Fibroblast of lung (primary cell): Measurements from ENCODE around the gene ANKRD18B. TPM values are rescaled to one million over a fixed set of nuclear protein-coding genes. Genes with fewer than 3 reads are reported as not detected.
A peak's percentile ranks its signal among the peaks of the same experiment; 100 is the strongest.
"Not testable (repeated sequence)": the region's sequence is repeated elsewhere in the genome, so short reads cannot be mapped to it uniquely, and the experiment has no call there.

ENCODE experiments used
- DNase-seq, 2 donors: peaks; one replicate each; pipeline versions ENCODE4 v3.0.0 to v3.0.0-alpha.2; 2010; ENCODE audit warnings: low read depth in 2 of 2
- H2AFZ ChIP-seq: 2 replicates; pipeline ENCODE4 v1.5.1; 2012; ENCODE audit warnings: low read length, control low read depth, inconsistent platforms
- H3K27ac ChIP-seq: 2 replicates; pipeline ENCODE4 v1.5.1; 2011; ENCODE audit warnings: low read length, control low read depth; ENCODE audit not compliant: insufficient read depth
- H3K27me3 ChIP-seq: 2 replicates; pipeline ENCODE4 v1.5.1; 2011; ENCODE audit warnings: mild to moderate bottlenecking, low read length; ENCODE audit not compliant: control insufficient read depth, insufficient read depth
- H3K36me3 ChIP-seq: 2 replicates; pipeline ENCODE4 v1.5.1; 2011; ENCODE audit warnings: low read length; ENCODE audit not compliant: control insufficient read depth, insufficient read depth
- H3K4me1 ChIP-seq: 2 replicates; pipeline ENCODE4 v1.5.1; 2011; ENCODE audit warnings: low read length; ENCODE audit not compliant: control insufficient read depth, insufficient read depth; ENCODE audit errors: extremely low read depth
- H3K4me2 ChIP-seq: 2 replicates; pipeline ENCODE4 v1.5.1; 2011; ENCODE audit warnings: low read length, control low read depth; ENCODE audit not compliant: insufficient read depth; ENCODE audit errors: extremely low read depth
- H3K4me3 ChIP-seq, 4 experiments: fragments of 200-600 bp in 1 of 4; sonication (generic) in 1 of 4; replicated peaks in 1 of 4; 2 replicates each; pipeline ENCODE4 v1.5.1; 2011 to 2016; ENCODE audit warnings: low read length in 4 of 4, low read depth in 3 of 4, mild to moderate bottlenecking in 3 of 4, control low read depth in 2 of 4, inconsistent platforms in 1 of 4, mixed read lengths in 1 of 4; ENCODE audit not compliant: insufficient read depth in 1 of 4; ENCODE audit errors: control extremely low read depth in 1 of 4
- H3K79me2 ChIP-seq: 2 replicates; pipeline ENCODE4 v1.5.1; 2012; ENCODE audit warnings: mild to moderate bottlenecking, low read length, inconsistent platforms; ENCODE audit not compliant: control insufficient read depth, insufficient read depth
- H3K9ac ChIP-seq: 2 replicates; pipeline ENCODE4 v1.5.1; 2011; ENCODE audit warnings: mild to moderate bottlenecking, low read length, control low read depth; ENCODE audit not compliant: insufficient read depth
- H3K9me3 ChIP-seq: 2 replicates; pipeline ENCODE4 v1.5.1; 2012; ENCODE audit warnings: low read depth, low read length; ENCODE audit not compliant: control insufficient read depth, insufficient read depth
- H4K20me1 ChIP-seq: 2 replicates; pipeline ENCODE4 v1.5.1; 2011; ENCODE audit warnings: low read length; ENCODE audit not compliant: control insufficient read depth, insufficient read depth; ENCODE audit errors: extremely low read depth
- polyA plus RNA-seq, 2 donors: library from polyadenylated mRNA; depleted of rRNA in 1 of 2; stranded (reverse) in 1 of 2; unstranded in 1 of 2; fragments of >200 nt; gene quantifications; 2 replicates each; pipeline ENCODE4 v1.2.1, GENCODE V29; 2011 to 2012; ENCODE audit warnings: missing spikeins in 1 of 2
- total RNA-seq: library from RNA; depleted of rRNA; stranded (reverse); fragments of >200 nt; gene quantifications from 2 replicates; pipeline ENCODE4 v1.2.1, GENCODE V29; 2014

The ANKRD18B gene
- total and polyA plus RNA-seq, 2 donors (not counting 1 experiment from before 2014, with no cell fraction given), result 0.17 to 0.82 TPM

GRCh38 chr9:33545715-33546114 lies 21.7 kb downstream of the ANKRD18B start:
- H3K4me2 ChIP-seq, H3K4me1 ChIP-seq: not testable (repeated sequence)

GRCh38 chr9:33548816-33549215 lies 24.8 kb downstream of the ANKRD18B start:
- not testable (repeated sequence) for H3K36me3 ChIP-seq, H3K27me3 ChIP-seq, H3K27ac ChIP-seq, H3K4me3 ChIP-seq, H3K79me2 ChIP-seq, H3K4me1 ChIP-seq, H3K9me3 ChIP-seq, H2AFZ ChIP-seq, H4K20me1 ChIP-seq, H3K4me2 ChIP-seq, H3K9ac ChIP-seq
- DNase-seq, result peak in 1 of 2 donors; percentile 6

More at GRCh38 chr9:33545715-33546114, 21.7 kb downstream of the ANKRD18B start:
- not testable (repeated sequence) for H3K79me2 ChIP-seq, H3K27me3 ChIP-seq, DNase-seq, H3K27ac ChIP-seq, H4K20me1 ChIP-seq, H3K9ac ChIP-seq, H2AFZ ChIP-seq, H3K36me3 ChIP-seq, H3K4me3 ChIP-seq, H3K9me3 ChIP-seq

GRCh38 chr9:33549418-33549817 lies 25.4 kb downstream of the ANKRD18B start:
- H3K36me3 ChIP-seq, H3K4me3 ChIP-seq, H2AFZ ChIP-seq, H3K27me3 ChIP-seq, H3K4me1 ChIP-seq, H3K27ac ChIP-seq, H3K9ac ChIP-seq, H3K9me3 ChIP-seq, H4K20me1 ChIP-seq, H3K79me2 ChIP-seq: not testable (repeated sequence)
- DNase-seq, result peak; percentile 11 to 13
- H3K4me2 ChIP-seq, result peak overlapping the region; percentile 35

GRCh38 chr9:33551183-33551582 lies 27.1 kb downstream of the ANKRD18B start:
- H3K27ac ChIP-seq, H3K27me3 ChIP-seq, H2AFZ ChIP-seq, DNase-seq, H3K9ac ChIP-seq, H3K36me3 ChIP-seq, H3K79me2 ChIP-seq, H3K4me2 ChIP-seq, H4K20me1 ChIP-seq, H3K9me3 ChIP-seq, H3K4me1 ChIP-seq, H3K4me3 ChIP-seq: not testable (repeated sequence)

- not testable (repeated sequence) for H3K27ac ChIP-seq, H3K4me3 ChIP-seq, H3K9ac ChIP-seq, H3K4me1 ChIP-seq, H3K36me3 ChIP-seq, H2AFZ ChIP-seq, H3K79me2 ChIP-seq, H3K27me3 ChIP-seq, H3K9me3 ChIP-seq, H4K20me1 ChIP-seq, H3K4me2 ChIP-seq
- DNase-seq, result peak; percentile 3 to 73
These were observed 28.3 kb downstream of the ANKRD18B start for GRCh38 chr9:33552315-33552725.

GRCh38 chr9:33560217-33560616 lies 36.2 kb downstream of the ANKRD18B start:
- H3K4me3 ChIP-seq, H3K36me3 ChIP-seq, H3K27me3 ChIP-seq, H3K79me2 ChIP-seq, H4K20me1 ChIP-seq, H3K4me2 ChIP-seq, H3K27ac ChIP-seq, H3K4me1 ChIP-seq, H3K9ac ChIP-seq, H2AFZ ChIP-seq, H3K9me3 ChIP-seq: not testable (repeated sequence)
- peak; percentile 8 to 9 for DNase-seq

- DNase-seq, result peak; percentile 6 to 24
These were observed 38.1 kb downstream of the ANKRD18B start for GRCh38 chr9:33562196-33562595.

More at GRCh38 chr9:33562196-33562595, 38.1 kb downstream of the ANKRD18B start:
- not testable (repeated sequence) for H3K9me3 ChIP-seq, H2AFZ ChIP-seq, H4K20me1 ChIP-seq, H3K79me2 ChIP-seq, H3K9ac ChIP-seq, H3K27ac ChIP-seq, H3K4me2 ChIP-seq, H3K27me3 ChIP-seq, H3K4me1 ChIP-seq, H3K4me3 ChIP-seq, H3K36me3 ChIP-seq
